MM.1S (cell line): ENCODE data around the gene PLEKHG4.

Experiments used
- EZH2 ChIP-seq: fragments of 300-600 bp; sonication (generic); optimal IDR thresholded peaks from 2 replicates; pipeline ENCODE3; 2017; ENCODE audit warnings: low read depth, mild to moderate bottlenecking, antibody characterized with exemption, low read length, mixed read lengths
- TF ChIP-seq, protein P1 (sequence below): fragments of 300-600 bp; sonication (generic); IDR thresholded peaks from 2 replicates; pipeline ENCODE4 v1.5.1; 2016; ENCODE audit warnings: antibody characterized with exemption, low read length, mixed read lengths

GRCh38 chr16:67238806-67239470 lies 40.4 kb upstream of the PLEKHG4 start:
- TF ChIP-seq, protein P1, sequence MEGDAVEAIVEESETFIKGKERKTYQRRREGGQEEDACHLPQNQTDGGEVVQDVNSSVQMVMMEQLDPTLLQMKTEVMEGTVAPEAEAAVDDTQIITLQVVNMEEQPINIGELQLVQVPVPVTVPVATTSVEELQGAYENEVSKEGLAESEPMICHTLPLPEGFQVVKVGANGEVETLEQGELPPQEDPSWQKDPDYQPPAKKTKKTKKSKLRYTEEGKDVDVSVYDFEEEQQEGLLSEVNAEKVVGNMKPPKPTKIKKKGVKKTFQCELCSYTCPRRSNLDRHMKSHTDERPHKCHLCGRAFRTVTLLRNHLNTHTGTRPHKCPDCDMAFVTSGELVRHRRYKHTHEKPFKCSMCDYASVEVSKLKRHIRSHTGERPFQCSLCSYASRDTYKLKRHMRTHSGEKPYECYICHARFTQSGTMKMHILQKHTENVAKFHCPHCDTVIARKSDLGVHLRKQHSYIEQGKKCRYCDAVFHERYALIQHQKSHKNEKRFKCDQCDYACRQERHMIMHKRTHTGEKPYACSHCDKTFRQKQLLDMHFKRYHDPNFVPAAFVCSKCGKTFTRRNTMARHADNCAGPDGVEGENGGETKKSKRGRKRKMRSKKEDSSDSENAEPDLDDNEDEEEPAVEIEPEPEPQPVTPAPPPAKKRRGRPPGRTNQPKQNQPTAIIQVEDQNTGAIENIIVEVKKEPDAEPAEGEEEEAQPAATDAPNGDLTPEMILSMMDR: no peak
- TF ChIP-seq EZH2: no peak
